Measurements from ENCODE around the gene NR5A1. TPM values are rescaled to one million over a fixed set of nuclear protein-coding genes. Genes with fewer than 3 reads are reported as not detected.

The NR5A1 gene
- total RNA-seq, 1 donor from 2014 or later: not detected

- Histone ChIP-seq H3K4me3 (ENCODE audit: low read depth, low read length) (no peak overlapping the region), H3K36me3 (ENCODE audit: control insufficient read depth, insufficient read depth, low read length) (no peaks in the 10 kb centered on the region), H3K27me3 (ENCODE audit: control insufficient read depth, insufficient read depth, low read length) (no peaks in the 10 kb centered on the region)
- no peak for FAIRE-seq
- no peak for TF ChIP-seq CTCF (IDR thresholded peaks at IDR 0.05; ENCODE audit: insufficient read depth, low read length, severe bottlenecking)
- DNase-seq (ENCODE audit: low read depth): no peak
Observed at GRCh38 chr9:124514874-124515273, 7.7 kb upstream of the NR5A1 start.

- Histone ChIP-seq H3K27me3 (ENCODE audit: control insufficient read depth, insufficient read depth, low read length) (no peaks in the 10 kb centered on the region), H3K36me3 (ENCODE audit: control insufficient read depth, insufficient read depth, low read length) (no peaks in the 10 kb centered on the region), H3K4me3 (ENCODE audit: low read depth, low read length) (no peak overlapping the region)
- no peak for TF ChIP-seq CTCF (IDR thresholded peaks at IDR 0.05; ENCODE audit: insufficient read depth, low read length, severe bottlenecking)
- DNase-seq (ENCODE audit: low read depth): no peak
- no peak for FAIRE-seq
Observed at GRCh38 chr9:124514125-124514524, 6.9 kb upstream of the NR5A1 start.

- DNase-seq (ENCODE audit: low read depth) (no peak), FAIRE-seq (no peak)
- H3K36me3 ChIP-seq (ENCODE audit: control insufficient read depth, insufficient read depth, low read length): no peaks in the 10 kb centered on the region
- no peaks in the 10 kb centered on the region for H3K27me3 ChIP-seq (ENCODE audit: control insufficient read depth, insufficient read depth, low read length)
- no peak overlapping the region for H3K4me3 ChIP-seq (ENCODE audit: low read depth, low read length)
- no peak for TF ChIP-seq CTCF (IDR thresholded peaks at IDR 0.05; ENCODE audit: insufficient read depth, low read length, severe bottlenecking)
Observed at GRCh38 chr9:124513376-124513994, 6.3 kb upstream of the NR5A1 start.

- FAIRE-seq (no peak), DNase-seq (ENCODE audit: low read depth) (no peak)
- H3K36me3 ChIP-seq (ENCODE audit: control insufficient read depth, insufficient read depth, low read length): no peaks in the 10 kb centered on the region
- H3K4me3 ChIP-seq (ENCODE audit: low read depth, low read length): no peak overlapping the region
- no peaks in the 10 kb centered on the region for H3K27me3 ChIP-seq (ENCODE audit: control insufficient read depth, insufficient read depth, low read length)
- TF ChIP-seq CTCF (IDR thresholded peaks at IDR 0.05; ENCODE audit: insufficient read depth, low read length, severe bottlenecking): no peak
Observed at GRCh38 chr9:124512806-124513204, 5.6 kb upstream of the NR5A1 start.

GRCh38 chr9:124511891-124512805 is 4.9 kb upstream of the NR5A1 start:
- H3K36me3 ChIP-seq (ENCODE audit: control insufficient read depth, insufficient read depth, low read length): no peaks in the 10 kb centered on the region
- DNase-seq (ENCODE audit: low read depth): no peak
- FAIRE-seq: no peak
- no peaks in the 10 kb centered on the region for H3K27me3 ChIP-seq (ENCODE audit: control insufficient read depth, insufficient read depth, low read length)
- no peak overlapping the region for H3K4me3 ChIP-seq (ENCODE audit: low read depth, low read length)
- no peak for TF ChIP-seq CTCF (IDR thresholded peaks at IDR 0.05; ENCODE audit: insufficient read depth, low read length, severe bottlenecking)
